ENCODE results near the gene KDM4B.

Gene KDM4B

DNA sequence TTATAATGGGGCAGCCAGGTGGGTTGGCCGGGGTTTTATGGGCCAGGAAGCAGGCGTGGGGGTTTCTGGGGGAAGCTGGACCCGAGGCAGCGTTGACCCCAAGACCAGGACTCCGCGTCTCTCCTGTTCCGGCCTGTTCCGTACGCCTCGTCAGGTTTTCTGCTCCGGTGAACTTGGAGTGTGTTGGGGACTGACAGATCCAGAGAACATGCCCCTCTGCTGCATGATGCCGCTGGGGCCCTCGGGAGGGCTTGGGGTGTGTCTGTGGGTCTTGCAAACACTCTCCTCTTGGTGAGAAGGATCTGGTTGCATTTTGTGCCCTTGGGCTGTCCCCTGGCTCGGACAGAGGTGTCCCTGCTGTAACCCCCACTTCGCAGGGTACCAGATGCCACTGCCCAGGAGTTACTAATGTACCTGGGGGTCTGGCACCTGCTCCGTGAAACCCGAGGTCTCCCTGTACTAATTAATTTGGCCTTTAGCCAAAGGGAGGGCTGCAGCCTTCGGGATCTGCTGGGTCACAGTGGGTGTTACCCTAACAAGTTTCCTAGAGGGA, 15.6 kb downstream of the KDM4B start:
- DNase-seq (ENCODE audit: low read depth) = no peak

DNA sequence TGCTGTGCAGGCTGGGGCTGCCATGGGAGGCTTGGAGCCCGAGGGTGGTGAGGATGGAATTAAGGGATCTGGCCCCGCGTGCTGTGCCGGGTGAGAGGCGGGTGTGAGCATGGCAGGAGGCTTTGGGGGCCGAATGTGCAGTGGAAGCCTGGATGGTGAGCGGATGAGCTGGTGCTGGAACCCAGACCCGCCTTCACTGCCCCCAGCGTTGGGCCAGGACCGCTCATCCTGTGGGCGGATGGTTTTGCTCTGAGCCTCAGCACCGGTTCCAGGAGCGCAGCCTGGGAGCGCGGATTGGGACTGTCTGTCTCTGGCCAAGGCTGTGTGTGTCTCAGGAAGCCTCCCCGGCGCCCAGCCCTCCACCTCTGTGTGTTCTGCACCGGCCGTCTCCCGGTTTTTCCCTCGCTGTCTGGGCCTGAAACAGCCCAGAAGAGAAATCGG, 16.7 kb downstream of the KDM4B start:
- no peak for DNase-seq (ENCODE audit: low read depth)

GRCh38 chr19:4986056-4986455, 17.1 kb downstream of the KDM4B start:
- no peak for DNase-seq (ENCODE audit: low read depth)

DNA sequence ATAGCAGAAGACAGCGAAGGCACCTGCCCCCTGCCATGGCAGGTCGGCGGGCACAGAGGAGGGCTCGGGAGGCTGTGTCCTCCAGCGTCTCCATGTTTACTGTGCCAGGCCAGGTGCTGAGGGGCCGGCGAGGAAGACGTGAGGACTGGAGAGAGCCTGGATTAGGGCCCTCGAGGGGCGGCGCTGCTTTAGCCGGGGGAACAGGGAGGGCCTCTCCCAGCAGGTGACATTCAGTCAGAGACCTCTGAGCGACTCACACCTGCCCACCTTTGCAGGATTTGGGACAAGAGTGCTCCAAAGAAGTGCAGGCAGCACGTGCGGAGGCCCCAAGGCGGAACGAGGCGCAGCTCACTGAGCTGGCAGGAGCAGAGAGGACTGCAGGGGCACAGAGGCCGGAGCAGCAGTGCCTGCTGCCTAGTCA, 17.6 kb downstream of the KDM4B start:
- no peak for DNase-seq (ENCODE audit: low read depth)

GRCh38 chr19:4987256-4987655, 18.3 kb downstream of the KDM4B start:
- DNase-seq (ENCODE audit: low read depth) = peak; percentile 52

- peak; percentile 23 for DNase-seq (ENCODE audit: low read depth)
These were observed 18.9 kb downstream of the KDM4B start for GRCh38 chr19:4987692-4988370.

DNA sequence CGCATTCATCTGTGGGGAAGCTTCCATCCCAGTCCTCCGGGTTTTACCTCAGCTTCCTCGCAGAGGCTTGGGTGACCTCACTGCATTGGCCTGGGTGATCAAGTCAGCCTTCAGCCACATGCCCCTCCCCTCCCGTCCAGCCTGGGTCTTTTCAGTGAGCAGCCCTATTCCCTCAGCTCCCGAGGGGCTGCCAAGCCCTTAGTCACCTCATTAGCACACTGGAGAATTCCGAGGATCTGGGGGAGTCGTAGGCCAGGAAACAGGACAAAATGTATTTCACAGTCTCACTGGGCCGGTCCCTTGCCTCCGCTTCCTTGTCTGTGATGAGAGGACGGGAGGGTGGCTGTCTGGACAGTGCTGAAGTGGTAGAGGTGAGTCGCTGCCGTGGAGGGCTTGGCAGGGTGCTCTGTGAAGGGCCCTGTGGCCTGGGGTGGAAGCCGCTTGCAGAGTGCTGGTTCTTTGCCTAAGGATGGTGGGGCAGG, 19.9 kb downstream of the KDM4B start:
- DNase-seq (ENCODE audit: low read depth) = peak; percentile 92

GRCh38 chr19:4990306-4990705, 21.4 kb downstream of the KDM4B start:
- DNase-seq (ENCODE audit: low read depth) = no peak

DNA sequence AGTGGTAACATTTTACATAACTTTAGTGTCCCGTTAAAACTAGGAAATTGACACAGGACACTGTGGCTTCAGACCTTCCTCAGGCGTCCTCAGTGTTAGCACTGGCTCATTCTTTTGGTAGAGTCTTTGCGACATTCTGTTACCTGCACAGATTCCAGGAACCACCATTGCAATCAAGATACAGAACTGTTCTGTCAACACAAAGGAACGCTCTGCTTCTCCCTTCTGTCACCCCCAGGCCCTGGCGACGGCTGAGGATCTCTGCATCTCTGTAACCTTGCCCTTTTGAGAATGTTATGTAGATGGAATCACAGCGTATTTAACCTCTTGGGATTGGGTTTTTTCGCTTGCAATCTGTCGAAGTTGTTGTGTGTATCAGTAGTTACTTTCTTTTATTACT, 22.6 kb downstream of the KDM4B start:
- no peak for DNase-seq (ENCODE audit: low read depth)

DNA sequence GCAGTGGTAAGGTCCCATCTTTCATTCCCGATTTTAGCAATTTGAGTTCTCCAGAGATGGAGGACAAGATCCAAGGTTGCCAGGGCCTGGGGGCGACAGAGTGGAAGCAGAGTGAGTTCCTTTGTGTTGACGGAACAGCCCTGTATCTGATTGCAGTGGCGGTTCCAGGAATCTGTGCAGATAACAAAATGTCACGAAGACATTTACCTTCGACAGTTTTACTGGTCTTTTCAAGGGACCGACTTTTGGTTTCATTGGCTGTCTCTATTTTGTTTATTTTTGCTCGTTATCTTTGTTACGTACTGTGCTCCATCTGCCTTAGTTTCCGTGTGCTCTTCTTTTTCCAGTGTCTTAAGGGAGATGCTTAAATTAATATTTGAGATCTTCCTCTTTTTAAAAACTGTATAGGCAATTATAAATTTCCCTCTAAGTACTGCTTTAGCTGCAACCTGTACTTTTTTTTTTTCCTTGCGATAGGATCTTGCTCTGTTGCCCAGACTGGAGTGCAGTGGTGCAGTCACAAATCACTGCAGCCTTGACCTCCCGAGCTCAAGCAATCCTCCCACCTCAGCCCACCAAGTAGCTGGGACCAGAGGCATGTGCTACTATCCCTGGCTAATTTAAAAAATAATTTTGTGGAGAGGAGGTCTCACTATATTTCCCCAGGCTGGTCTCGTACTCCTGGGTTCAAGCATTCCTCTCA, 23.2 kb downstream of the KDM4B start:
- no peak for DNase-seq (ENCODE audit: low read depth)

DNA sequence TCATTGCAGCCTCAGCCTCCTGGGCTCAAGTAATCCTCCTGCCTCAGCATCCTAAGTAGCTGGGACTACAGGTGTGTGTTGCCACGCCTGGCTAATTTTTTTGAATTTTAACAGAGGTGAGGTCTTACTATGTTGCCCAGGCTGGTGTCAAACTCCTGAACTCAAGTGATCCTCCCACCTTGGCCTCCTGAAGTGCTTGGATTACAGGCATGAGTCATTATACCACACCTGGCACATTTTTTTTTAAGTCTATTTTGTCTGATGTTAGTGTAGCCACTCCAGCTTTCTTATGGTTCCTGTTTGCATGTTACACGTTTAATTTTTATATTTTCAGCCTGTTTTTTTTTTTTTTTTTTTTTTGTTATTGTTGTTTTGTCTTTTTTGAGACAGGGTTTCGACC, 24.8 kb downstream of the KDM4B start:
- no peak for DNase-seq (ENCODE audit: low read depth)

- no peak for DNase-seq (ENCODE audit: low read depth)
These were observed 27.8 kb downstream of the KDM4B start for GRCh38 chr19:4996701-4997100.

DNA sequence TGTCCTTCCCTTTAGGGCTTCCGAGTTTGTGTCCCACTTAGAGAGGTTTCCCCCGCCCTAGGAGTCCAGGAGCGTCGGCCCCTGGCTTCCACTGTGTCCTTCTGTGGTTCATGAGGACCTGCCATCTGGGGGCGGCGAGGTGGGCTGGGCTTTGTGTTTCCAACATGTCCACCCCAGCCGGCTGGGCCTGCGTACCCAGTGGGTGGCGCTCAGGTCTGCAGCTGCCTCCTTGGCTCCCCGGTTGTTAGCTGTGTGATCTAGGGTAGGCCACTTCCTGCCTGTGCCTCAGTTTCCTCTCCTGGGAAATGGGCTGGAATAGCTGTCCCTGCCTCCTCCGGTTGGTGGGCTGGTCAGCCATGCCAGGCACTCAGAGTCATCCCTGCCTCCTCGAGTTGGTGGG, 28.4 kb downstream of the KDM4B start:
- DNase-seq (ENCODE audit: low read depth) = no peak

GRCh38 chr19:5000120-5000611, 31.3 kb downstream of the KDM4B start:
- DNase-seq (ENCODE audit: low read depth) = no peak

GRCh38 chr19:5001615-5002014, 32.7 kb downstream of the KDM4B start:
- DNase-seq (ENCODE audit: low read depth) = peak; percentile 78

GRCh38 chr19:5002143-5002542, 33.2 kb downstream of the KDM4B start:
- DNase-seq (ENCODE audit: low read depth) = peak; percentile 82

- DNase-seq (ENCODE audit: low read depth) = no peak
These were observed 34.9 kb downstream of the KDM4B start for GRCh38 chr19:5003781-5004180.

DNA sequence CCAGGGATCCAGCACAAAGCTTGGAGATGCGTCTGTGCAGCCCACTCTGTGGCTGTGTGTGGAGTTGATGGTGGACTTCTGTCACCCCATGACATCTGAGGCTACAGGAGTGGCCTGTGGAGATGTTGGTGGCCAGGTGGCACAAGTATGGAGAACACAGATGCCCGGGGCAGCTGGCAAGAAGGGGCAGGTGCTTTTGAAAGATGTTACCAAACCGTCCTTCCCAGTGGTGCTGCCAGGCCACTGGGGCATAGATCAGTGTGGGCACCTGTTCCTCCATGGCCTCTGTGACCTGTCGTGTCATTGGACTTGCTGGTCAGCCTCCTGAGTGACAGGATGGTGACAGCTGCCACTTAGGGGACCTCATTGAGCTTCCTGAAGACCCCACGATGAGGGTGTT, 36.2 kb downstream of the KDM4B start:
- DNase-seq (ENCODE audit: low read depth) = no peak

DNA sequence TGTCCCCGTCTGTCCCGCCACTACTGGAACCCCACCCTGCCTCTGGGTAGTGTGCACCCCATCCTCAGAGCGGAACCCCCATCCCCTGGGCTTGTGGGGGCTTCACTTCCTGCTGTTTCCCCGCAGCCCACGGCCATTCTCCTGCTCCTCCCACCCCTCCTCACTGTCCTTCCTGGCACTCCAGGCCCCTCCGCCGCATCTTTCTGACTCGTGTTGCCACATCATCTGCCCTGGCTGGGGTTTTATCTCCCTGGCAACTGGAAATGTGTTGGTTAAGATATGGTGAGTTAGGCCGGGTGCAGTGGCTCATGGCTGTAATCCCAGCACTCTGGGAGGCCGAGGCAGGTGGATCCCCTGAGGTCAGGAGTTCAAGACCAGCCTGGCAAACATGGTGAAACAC, 37.3 kb downstream of the KDM4B start:
- peak; percentile 48 for DNase-seq (ENCODE audit: low read depth)

GRCh38 chr19:5006821-5007220, 37.9 kb downstream of the KDM4B start:
- no peak for DNase-seq (ENCODE audit: low read depth)

DNA sequence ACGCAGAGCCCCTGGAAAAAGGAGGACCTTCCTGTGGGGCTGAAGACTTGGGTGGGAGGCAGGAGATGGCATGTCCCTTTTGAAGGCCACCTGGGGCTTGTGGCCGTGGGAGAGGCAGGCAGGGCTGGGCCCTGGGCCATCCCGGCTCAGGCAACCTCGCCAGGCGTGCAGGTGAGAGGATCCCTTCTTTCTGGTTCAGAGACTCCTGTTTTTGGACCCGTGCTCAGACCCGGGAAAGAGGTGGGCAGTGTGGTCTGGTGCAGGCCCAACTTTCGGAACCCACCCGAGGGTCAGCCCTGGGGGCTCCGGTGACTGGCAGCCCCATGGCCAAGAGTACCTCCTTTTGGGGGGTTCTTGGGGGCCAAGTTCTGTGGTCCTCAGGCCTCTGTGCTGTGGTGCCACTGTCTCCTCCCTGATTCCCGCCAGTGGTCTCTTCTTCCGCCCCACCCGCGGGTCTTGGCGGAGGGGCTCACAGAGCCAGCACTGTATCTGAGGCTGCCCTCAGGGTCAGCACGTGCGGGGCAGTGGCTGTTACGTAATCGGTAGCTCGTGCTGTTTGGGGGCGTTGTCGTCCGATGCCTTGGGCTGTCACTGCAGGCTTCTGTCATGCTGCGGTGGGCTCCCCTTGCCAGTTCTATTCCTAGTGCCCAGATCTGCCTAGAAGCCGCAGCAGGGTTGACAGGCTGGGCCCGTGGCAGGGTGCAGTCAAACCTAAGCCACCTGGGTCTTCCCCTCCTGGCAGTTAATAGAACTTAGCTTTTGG, 42.7 kb downstream of the KDM4B start:
- no peak for DNase-seq (ENCODE audit: low read depth)

DNA sequence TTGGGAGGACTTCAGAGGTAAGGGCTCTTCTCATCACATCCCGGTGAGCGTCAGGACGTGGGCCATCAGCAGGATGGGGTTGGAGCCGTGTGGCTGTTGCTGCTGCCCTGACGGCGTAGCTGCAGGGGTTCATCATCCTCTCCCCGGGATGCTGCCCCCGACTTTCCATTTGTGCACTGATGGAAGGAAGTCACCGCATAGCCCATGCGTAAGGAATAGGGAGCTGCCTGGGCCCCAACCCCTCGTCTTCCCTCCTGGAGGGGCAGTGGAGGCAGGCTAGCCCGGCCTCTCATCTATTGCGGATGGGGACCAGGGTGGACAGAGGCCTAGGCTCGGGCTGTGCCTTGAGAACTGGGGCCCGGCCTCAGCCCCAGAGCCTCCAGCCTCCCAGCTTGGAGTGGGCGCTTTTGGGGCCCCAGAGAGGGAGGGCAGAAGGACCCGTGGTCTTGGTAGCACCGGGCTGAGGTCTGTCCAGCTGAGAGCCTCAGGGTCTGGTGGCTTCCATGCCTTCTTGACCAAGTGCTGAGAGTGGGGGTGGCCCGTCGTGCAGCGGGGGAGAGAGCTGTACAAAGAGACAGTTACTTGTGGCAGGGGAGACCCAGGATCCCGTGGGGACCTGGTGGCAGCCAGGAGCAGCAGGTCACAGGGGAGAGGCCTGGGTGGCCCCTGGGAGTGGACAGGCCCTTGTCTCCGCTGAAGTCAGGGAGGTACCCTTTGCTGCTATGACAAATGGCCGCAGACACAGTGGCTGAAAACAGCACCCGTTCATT, 44.0 kb downstream of the KDM4B start:
- DNase-seq (ENCODE audit: low read depth) = no peak

All from EH (cell line).